Osteocyte (in vitro differentiated cells): ENCODE data around the gene MBNL2. TPM values are rescaled to one million over a fixed set of nuclear protein-coding genes. Genes with fewer than 3 reads are reported as not detected.

ENCODE experiments used
- DNase-seq: peaks from one replicate; pipeline ENCODE4 v3.0.0; 2021; ENCODE audit warnings: mixed read lengths; ENCODE audit not compliant: unreplicated experiment; ENCODE audit errors: extremely low spot score
- H3K27ac Mint-ChIP-seq: one replicate; pipeline ENCODE4 v1.8.0; 2021; ENCODE audit warnings: mild to moderate bottlenecking, mixed read lengths; ENCODE audit not compliant: unreplicated experiment
- H3K27me3 Mint-ChIP-seq: one replicate; pipeline ENCODE4 v1.8.0; 2021; ENCODE audit warnings: mixed read lengths; ENCODE audit not compliant: unreplicated experiment
- H3K36me3 Mint-ChIP-seq: one replicate; pipeline ENCODE4 v1.8.0; 2021; ENCODE audit warnings: mixed read lengths; ENCODE audit not compliant: unreplicated experiment
- H3K4me1 Mint-ChIP-seq: one replicate; pipeline ENCODE4 v1.8.0; 2021; ENCODE audit warnings: mixed read lengths; ENCODE audit not compliant: unreplicated experiment
- H3K4me3 Mint-ChIP-seq: one replicate; pipeline ENCODE4 v1.8.0; 2021; ENCODE audit warnings: mild to moderate bottlenecking, moderate library complexity, mixed read lengths; ENCODE audit not compliant: unreplicated experiment
- H3K9me3 Mint-ChIP-seq: one replicate; pipeline ENCODE4 v1.8.0; 2021; ENCODE audit warnings: mixed read lengths; ENCODE audit not compliant: unreplicated experiment
- total RNA-seq: library from RNA; stranded (reverse); gene quantifications from 2 replicates; pipeline ENCODE4 v1.2.1, GENCODE V29; 2021
- TF ChIP-seq, protein P1 (sequence below): fragments of 200-600 bp; sonication (generic); IDR thresholded peaks from 2 replicates; pipeline ENCODE4 v1.5.0; 2021; ENCODE audit warnings: antibody characterized with exemption, mild to moderate bottlenecking, moderate library complexity

MBNL2 gene
- total RNA-seq, 1 donor from 2014 or later, result 66.6 TPM

DNA sequence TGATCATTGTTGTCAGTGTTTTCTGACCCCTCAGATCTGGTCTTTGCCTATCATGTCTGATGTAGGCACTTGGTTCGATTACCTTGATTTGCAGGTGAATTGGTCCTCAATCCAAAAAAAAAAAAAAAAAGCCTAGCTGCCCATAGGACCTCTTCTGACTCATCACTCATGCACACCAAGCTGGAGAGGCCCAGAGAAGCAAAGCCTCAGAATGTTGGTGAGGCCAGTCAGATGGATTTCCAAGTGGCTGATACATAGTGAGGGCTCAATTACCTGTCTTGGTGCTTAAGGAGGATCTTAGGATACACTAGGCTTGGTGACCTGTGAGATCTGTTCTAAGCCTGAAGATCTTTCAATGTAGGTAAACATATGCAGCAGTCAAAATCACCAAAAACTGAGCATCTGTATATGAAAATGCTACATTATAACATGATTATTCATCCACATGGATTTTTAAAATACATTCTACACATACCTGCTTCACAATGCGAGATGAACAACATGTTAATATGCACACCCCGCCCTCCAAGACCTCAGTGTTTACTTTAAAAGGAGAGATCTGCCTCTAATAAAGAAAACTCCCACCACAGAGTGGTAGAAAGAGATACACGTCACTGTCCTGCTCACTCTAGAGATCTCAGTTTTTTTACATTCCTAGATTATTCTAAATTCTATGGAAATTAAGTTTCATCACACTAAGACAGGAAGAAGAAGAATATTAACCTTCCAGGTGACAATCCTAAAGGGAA, 132.0 kb downstream of the MBNL2 start:
- DNase-seq, result no peak
- H3K36me3 Mint-ChIP-seq, result peaks cover 72% of the 10 kb centered on the region
- H3K27me3 Mint-ChIP-seq, result no peaks in the 10 kb centered on the region
- TF ChIP-seq, protein P1, sequence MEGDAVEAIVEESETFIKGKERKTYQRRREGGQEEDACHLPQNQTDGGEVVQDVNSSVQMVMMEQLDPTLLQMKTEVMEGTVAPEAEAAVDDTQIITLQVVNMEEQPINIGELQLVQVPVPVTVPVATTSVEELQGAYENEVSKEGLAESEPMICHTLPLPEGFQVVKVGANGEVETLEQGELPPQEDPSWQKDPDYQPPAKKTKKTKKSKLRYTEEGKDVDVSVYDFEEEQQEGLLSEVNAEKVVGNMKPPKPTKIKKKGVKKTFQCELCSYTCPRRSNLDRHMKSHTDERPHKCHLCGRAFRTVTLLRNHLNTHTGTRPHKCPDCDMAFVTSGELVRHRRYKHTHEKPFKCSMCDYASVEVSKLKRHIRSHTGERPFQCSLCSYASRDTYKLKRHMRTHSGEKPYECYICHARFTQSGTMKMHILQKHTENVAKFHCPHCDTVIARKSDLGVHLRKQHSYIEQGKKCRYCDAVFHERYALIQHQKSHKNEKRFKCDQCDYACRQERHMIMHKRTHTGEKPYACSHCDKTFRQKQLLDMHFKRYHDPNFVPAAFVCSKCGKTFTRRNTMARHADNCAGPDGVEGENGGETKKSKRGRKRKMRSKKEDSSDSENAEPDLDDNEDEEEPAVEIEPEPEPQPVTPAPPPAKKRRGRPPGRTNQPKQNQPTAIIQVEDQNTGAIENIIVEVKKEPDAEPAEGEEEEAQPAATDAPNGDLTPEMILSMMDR, result no peak
- H3K9me3 Mint-ChIP-seq, result peaks cover 6% of the 10 kb centered on the region
- H3K4me3 Mint-ChIP-seq, result no peak overlapping the region
- peaks cover 10% of the 10 kb centered on the region for H3K4me1 Mint-ChIP-seq
- no peak overlapping the region for H3K27ac Mint-ChIP-seq

DNA sequence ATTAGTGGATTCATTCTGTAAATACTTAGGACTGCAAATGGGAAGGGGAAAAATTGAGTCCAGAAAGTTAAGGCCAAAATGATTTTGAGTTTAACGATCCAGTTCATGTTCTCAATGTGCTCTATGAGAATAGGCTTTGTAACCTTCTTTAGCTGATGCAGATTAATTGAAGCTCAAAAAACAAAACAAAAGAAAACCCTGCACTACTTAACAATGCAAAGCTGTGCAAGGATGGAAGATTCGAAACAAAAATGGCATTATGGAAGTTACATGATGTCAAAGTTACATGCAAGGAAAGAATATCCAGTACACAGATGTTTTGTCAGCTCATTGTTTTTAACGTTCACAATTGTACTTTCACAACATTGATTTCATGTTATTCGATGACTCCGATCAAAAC, 132.7 kb downstream of the MBNL2 start:
- peak overlapping the region; percentile 44 for H3K27ac Mint-ChIP-seq
- no peaks in the 10 kb centered on the region for H3K27me3 Mint-ChIP-seq
- peaks cover 6% of the 10 kb centered on the region for H3K9me3 Mint-ChIP-seq
- no peak overlapping the region for H3K4me3 Mint-ChIP-seq
- H3K4me1 Mint-ChIP-seq, result peaks cover 14% of the 10 kb centered on the region
- H3K36me3 Mint-ChIP-seq, result peaks cover 65% of the 10 kb centered on the region
- no peak for DNase-seq
- TF ChIP-seq, protein P1, result no peak

DNA sequence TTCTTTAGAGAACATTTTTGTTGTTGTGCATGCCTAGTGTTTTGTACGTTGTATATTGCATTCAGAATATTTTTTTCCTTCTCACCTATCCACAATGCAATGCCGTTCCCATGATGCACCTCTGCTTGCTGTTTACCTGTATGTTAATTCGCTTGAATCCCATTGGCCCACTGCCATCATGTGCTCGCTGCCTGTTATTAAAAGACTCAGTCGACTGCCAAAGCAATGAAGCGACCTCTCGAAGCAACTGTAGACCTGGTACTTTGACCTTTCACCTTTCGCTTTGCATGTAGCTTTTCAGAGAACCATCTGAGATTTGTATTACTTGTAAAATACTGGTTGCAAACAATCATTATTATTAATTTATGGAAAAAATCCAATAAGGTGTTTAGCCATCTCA, 134.5 kb downstream of the MBNL2 start:
- DNase-seq, result no peak
- Mint-ChIP-seq H3K4me1 (peaks cover 14% of the 10 kb centered on the region), H3K4me3 (no peak overlapping the region), H3K27me3 (no peaks in the 10 kb centered on the region), H3K9me3 (no peaks in the 10 kb centered on the region), H3K27ac (no peak overlapping the region), H3K36me3 (peaks cover 58% of the 10 kb centered on the region)
- TF ChIP-seq, protein P1, result no peak

DNA sequence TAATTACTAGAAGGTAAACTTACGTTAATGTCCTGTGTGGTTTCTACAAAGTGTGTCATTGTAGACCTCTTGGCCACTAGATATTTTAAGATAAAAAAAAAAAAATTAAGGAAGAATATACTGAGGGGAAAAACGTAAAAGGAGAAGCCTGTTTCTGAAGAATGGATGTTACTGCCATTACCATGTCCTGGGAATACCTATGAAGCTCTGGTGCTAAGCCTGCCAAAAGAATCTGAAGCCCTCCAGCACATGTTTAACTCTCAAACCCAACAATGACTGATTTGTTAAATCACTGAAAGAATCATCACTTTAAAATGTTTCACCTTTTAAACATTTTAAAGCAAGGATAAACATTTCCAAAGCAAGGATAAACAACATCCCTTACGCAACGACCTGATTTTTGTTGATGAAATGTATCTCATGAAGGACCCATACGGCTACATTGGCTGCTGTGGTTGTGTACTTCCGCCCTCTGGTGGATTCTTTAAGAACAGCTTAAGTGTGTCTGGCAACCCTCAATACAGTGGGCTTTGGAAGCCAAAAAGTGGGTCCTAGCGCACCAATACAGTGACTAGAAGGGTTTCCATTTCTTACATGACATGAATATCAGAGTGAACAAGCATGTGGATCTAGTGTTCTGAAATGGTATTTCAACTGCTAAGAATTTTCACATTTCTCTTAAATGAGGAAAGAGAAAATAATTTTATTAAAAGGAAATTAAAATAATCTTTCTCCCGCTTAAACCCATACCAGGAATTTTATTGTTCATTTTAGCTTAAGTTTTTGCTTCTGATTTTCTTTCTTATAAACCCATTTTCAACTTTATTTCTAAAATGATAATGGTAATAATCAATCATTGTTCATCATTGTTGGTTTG, 137.3 kb downstream of the MBNL2 start:
- H3K27ac Mint-ChIP-seq, result peak overlapping the region; percentile 51
- no peak overlapping the region for H3K4me3 Mint-ChIP-seq
- DNase-seq, result no peak
- no peaks in the 10 kb centered on the region for H3K27me3 Mint-ChIP-seq
- peaks cover 61% of the 10 kb centered on the region for H3K36me3 Mint-ChIP-seq
- H3K4me1 Mint-ChIP-seq, result peaks cover 25% of the 10 kb centered on the region
- no peaks in the 10 kb centered on the region for H3K9me3 Mint-ChIP-seq
- TF ChIP-seq, protein P1, result peak; percentile 95

DNA sequence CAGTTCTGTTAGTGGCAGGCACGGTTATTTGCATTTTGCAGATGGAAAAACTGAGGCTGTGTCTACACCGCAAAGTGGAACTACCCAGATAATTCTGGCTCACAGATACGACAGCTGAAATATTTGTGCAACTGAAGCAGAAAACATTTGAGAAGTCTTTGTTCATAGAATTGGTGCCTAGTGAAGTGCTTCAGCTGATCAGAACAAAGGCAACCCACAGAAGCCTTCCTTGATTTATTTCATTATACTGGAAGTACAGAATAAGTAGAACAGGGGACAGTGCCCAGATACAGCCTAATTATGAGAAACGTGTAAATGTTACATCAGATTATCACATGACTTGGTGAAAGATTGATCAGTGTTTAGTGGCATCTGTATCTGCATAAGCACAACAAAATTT, 138.5 kb downstream of the MBNL2 start:
- H3K27me3 Mint-ChIP-seq, result no peaks in the 10 kb centered on the region
- H3K36me3 Mint-ChIP-seq, result peaks cover 56% of the 10 kb centered on the region
- DNase-seq, result no peak
- no peaks in the 10 kb centered on the region for H3K9me3 Mint-ChIP-seq
- H3K4me1 Mint-ChIP-seq, result peaks cover 21% of the 10 kb centered on the region
- TF ChIP-seq, protein P1, result no peak
- H3K4me3 Mint-ChIP-seq, result no peak overlapping the region
- no peak overlapping the region for H3K27ac Mint-ChIP-seq
